ENCODE measurements around the gene TIMM22.
"Not testable (repeated sequence)": the region's sequence is repeated elsewhere in the genome, so short reads cannot be mapped to it uniquely, and the experiment has no call there.

TIMM22 gene

GRCh38 chr17:996554-997344 is at the start of gene TIMM22:
TSS of gene TIMM22 (plus strand) at chr17:997129. CDS start at chr17:997143, 14 bp downstream.
- peak; percentile 97 for DNase-seq

- no peak for DNase-seq
These were observed 48.6 kb upstream of the TIMM22 start for GRCh38 chr17:948284-948852.

- DNase-seq: no peak
These were observed 47.2 kb upstream of the TIMM22 start for GRCh38 chr17:949623-950303.

- DNase-seq: no peak
These were observed 45.4 kb upstream of the TIMM22 start for GRCh38 chr17:951325-952132.

- not testable (repeated sequence) for DNase-seq
These were observed 44.3 kb upstream of the TIMM22 start for GRCh38 chr17:952592-952991.

GRCh38 chr17:953767-954166 is 43.2 kb upstream of the TIMM22 start:
- no peak for DNase-seq

- no peak for DNase-seq
These were observed 42.3 kb upstream of the TIMM22 start for GRCh38 chr17:954431-955164.

- no peak for DNase-seq
These were observed 40.0 kb upstream of the TIMM22 start for GRCh38 chr17:956905-957304.

- DNase-seq: no peak
These were observed 39.0 kb upstream of the TIMM22 start for GRCh38 chr17:957856-958421.

- no peak for DNase-seq
These were observed 38.0 kb upstream of the TIMM22 start for GRCh38 chr17:958712-959451.

GRCh38 chr17:962166-962565 is 34.8 kb upstream of the TIMM22 start:
- no peak for DNase-seq

GRCh38 chr17:962670-963069 is 34.3 kb upstream of the TIMM22 start:
- no peak for DNase-seq

GRCh38 chr17:964876-965275 is 32.1 kb upstream of the TIMM22 start:
- DNase-seq: no peak

GRCh38 chr17:965311-965989 is 31.5 kb upstream of the TIMM22 start:
- no peak for DNase-seq

- no peak for DNase-seq
These were observed 29.8 kb upstream of the TIMM22 start for GRCh38 chr17:967122-967521.

- DNase-seq: no peak
These were observed 27.9 kb upstream of the TIMM22 start for GRCh38 chr17:968812-969730.

- no peak for DNase-seq
These were observed 27.0 kb upstream of the TIMM22 start for GRCh38 chr17:969811-970355.

GRCh38 chr17:970364-970763 is 26.6 kb upstream of the TIMM22 start:
- no peak for DNase-seq

GRCh38 chr17:971861-972260 is 25.1 kb upstream of the TIMM22 start:
- not testable (repeated sequence) for DNase-seq

Data from NCI-H1694 (cell line).